Ovary (tissue), 9 donors: ENCODE data around the gene VILL. TPM values are rescaled to one million over a fixed set of nuclear protein-coding genes. Genes with fewer than 3 reads are reported as not detected.

Experiments used
- DNase-seq, 5 donors: peaks; one replicate each; pipeline ENCODE4 v3.0.0-alpha.2; 2019 to 2020
- H3K27ac ChIP-seq, 2 donors: fragments of 200-600 bp; one replicate each; pipeline versions ENCODE4 v1.5.1 to v1.8.0; 2019 to 2022
- H3K27me3 ChIP-seq: fragments of 200-600 bp; one replicate; pipeline ENCODE4 v1.8.0; 2022
- H3K36me3 ChIP-seq: fragments of 200-600 bp; sonication (generic); one replicate; pipeline ENCODE4 v1.5.1; 2019
- H3K4me1 ChIP-seq: one replicate; pipeline ENCODE4 v1.8.1; 2013; ENCODE audit warnings: mild to moderate bottlenecking, moderate library complexity; ENCODE audit not compliant: insufficient read depth
- H3K4me3 ChIP-seq: fragments of 200-600 bp; sonication (generic); one replicate; pipeline ENCODE4 v1.5.1; 2017
- H3K9me3 ChIP-seq, 2 donors: fragments of 200-600 bp in 1 of 2; sonication (generic) in 1 of 2; one replicate each; pipeline versions ENCODE4 v1.5.1 to v1.8.1; 2013 to 2019; ENCODE audit warnings: mild to moderate bottlenecking in 1 of 2, moderate library complexity in 1 of 2
- CTCF ChIP-seq, 3 donors: fragments of 450-650 bp in 2 of 3; fragments of 200-600 bp in 1 of 3; IDR thresholded peaks; one replicate each; pipeline versions ENCODE4 v1.5.1 to v1.8.0; 2016 to 2022; ENCODE audit warnings: antibody characterized with exemption in 3 of 3, mild to moderate bottlenecking in 1 of 3
- EP300 ChIP-seq: sonication (generic); formaldehyde crosslinking; IDR thresholded peaks from one replicate; pipeline ENCODE4 v1.6.1; 2017; ENCODE audit warnings: antibody characterized with exemption
- POLR2A ChIP-seq: fragments of 450-650 bp; IDR thresholded peaks from one replicate; pipeline ENCODE4 v1.6.1; 2017; ENCODE audit warnings: antibody characterized with exemption, mild to moderate bottlenecking, moderate library complexity
- WGBS, 3 donors: extraction: QIAGEN DNeasy Blood & Tissue Kit in 1 of 3; methylation state at CpG; one replicate each; pipeline versions ENCODE4 v1.1.5 to v1.1.7; 2013 to 2017; 5-methylcytosine and 5-hydroxymethylcytosine counted together
- intact Hi-C, 4 donors: fragments of 100-400 bp; cut with DNase I; formaldehyde crosslinking; loops; one replicate each; pipeline versions ENCODE4 v1.11.0 to v1.15.1; 2022 to 2023
- polyA plus RNA-seq, 2 donors: library from polyadenylated mRNA; stranded (reverse); fragments of 200-250 nt in 1 of 2; fragments of 350-450 nt in 1 of 2; fragmentation: Illumina TruSeq in 1 of 2; extraction: RNeasy Lipid Tissue Mini Kit (QIAGEN cat#74804) in 1 of 2; gene quantifications; one replicate each; pipeline ENCODE4 v1.2.3, GENCODE V29; 2013 to 2014
- total RNA-seq, 7 donors: library from RNA; depleted of rRNA in 2 of 7; stranded (reverse); fragments of >200 nt in 2 of 7; fragmentation: NEBNext Ultra II Directional in 3 of 7; extraction: Animal tissue kit (Norgen Biotek cat#: 25700) in 3 of 7; gene quantifications; one replicate each; pipeline versions ENCODE4 v1.1.0 to v1.2.4, GENCODE V29; 2016 to 2023
- donor health status: DM: no; HTN: no; CAD: no; lungs with moderate emphysema.
- donor health status: DM: no; HTN: no; CAD: no.
- donor health status: Bipolar disorder and iron deficiency.
- donor health status: DM: yes; HTN: yes; CAD: no.
- donor health status: DM: no; HTN: no; CAD: no.
- donor health status: DM: yes; HTN: yes; CAD: no.

Gene VILL
- total and polyA plus RNA-seq, 9 donors: 4.8 to 13.2 (median 8.8) TPM

- Histone ChIP-seq H3K36me3 (no peaks in the 10 kb centered on the region), H3K9me3 (no peaks in the 10 kb centered on the region), H3K27ac (peak overlapping the region; percentile 76 to 94), H3K4me3 (no peak overlapping the region), H3K4me1 (peaks cover 11% of the 10 kb centered on the region), H3K27me3 (no peaks in the 10 kb centered on the region)
- TF ChIP-seq CTCF (IDR thresholded peaks at IDR 0.05) (no peak), POLR2A (no peak), EP300 (no peak)
- 92 to 98% (median 94%) methylated on average over 6 of the region's 6 CpGs for WGBS, 3 donors
- peak in 2 of 5 donors; percentile 20 to 28 for DNase-seq
- intact Hi-C loops: no loop called here
Observed at GRCh38 chr3:38027466-38028465, 37.2 kb downstream of the VILL start.

DNA sequence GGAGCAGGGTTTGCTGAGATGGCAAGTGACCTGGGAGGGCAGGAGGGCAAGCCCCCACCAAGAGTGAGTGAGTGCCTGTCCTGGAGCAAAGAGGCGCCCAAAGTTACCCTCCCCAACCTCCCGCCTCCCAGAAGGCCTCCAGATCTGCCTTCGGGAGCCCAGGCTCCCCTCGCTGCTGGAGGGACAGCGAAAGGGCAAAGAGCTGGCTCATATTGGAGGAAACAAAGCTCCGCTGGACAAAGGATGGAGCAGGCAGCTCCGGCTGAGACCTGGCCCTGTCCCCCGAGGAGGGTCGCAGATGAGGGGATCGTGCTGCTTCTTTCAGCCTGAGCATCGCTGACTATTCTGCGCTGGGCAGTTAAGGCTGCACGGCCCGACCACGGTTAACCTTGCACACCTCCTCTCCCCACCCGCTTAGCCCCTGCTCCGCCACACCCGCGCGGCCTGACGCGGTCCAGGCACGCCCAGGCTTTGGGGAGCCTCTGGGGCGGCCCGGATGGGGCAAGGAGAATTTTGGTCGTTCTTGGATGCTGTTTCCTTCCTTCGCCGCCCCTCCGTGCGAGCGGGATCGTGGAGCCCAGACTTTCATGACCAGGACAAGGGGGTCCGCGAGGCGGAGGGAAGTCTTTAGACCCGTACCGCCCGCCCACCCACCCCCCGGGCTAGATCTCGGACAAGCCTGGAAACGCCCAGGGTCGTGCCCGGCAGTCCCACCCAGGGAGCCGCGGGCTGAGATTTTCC is 38.2 kb downstream of the VILL start:
- Histone ChIP-seq H3K27ac (peak overlapping the region; percentile 76 to 94), H3K27me3 (no peaks in the 10 kb centered on the region), H3K36me3 (no peaks in the 10 kb centered on the region), H3K4me3 (peak overlapping the region; percentile 65), H3K9me3 (no peaks in the 10 kb centered on the region), H3K4me1 (peaks cover 8% of the 10 kb centered on the region)
- TF ChIP-seq POLR2A (no peak), CTCF (IDR thresholded peaks at IDR 0.05) (no peak), EP300 (no peak)
- DNase-seq: peak in 4 of 5 donors; percentile 53 to 68 (median 59)
- WGBS, 3 donors: 12 to 13% (median 13%) methylated on average over 42 to 45 of the region's 45 CpGs
- intact Hi-C loops: no loop called here

GRCh38 chr3:38029400-38030125 is 39.0 kb downstream of the VILL start, which contains the start of gene PLCD1:
Gene PLCD1, minus strand, starts transcription at chr3:38029642. Its CDS starts 103 bp downstream, at chr3:38029539.
- peak; percentile 84 to 89 (median 87) for DNase-seq
- H3K27ac ChIP-seq: peak within 1 kb of the TSS; percentile 76 to 94
- H3K36me3 ChIP-seq: no peaks in the 10 kb centered on the region
- peak within 1 kb of the TSS; percentile 65 for H3K4me3 ChIP-seq
- no peaks in the 10 kb centered on the region for H3K27me3 ChIP-seq
- H3K9me3 ChIP-seq: no peaks in the 10 kb centered on the region
- TF ChIP-seq POLR2A (peak; percentile 53), EP300 (no peak), CTCF (IDR thresholded peaks at IDR 0.05) (peak in 1 of 3 donors; percentile 22)
- intact Hi-C loops: no loop called here
- 0 to 2% (median 1%) methylated on average over 31 to 75 of the region's 75 CpGs for WGBS, 3 donors
- H3K4me1 ChIP-seq: peaks cover 8% of the 10 kb centered on the region
